NCI-H1105 (cell line): ENCODE data around the gene SBF1.
"Not testable (repeated sequence)": the region's sequence is repeated elsewhere in the genome, so short reads cannot be mapped to it uniquely, and the experiment has no call there.

Source experiments
- DNase-seq: peaks from one replicate; lab custom pipeline; 2025; lab: John Stamatoyannopoulos, UW

Gene SBF1

GRCh38 chr22:50443801-50444625 is 30.8 kb downstream of the SBF1 start:
- no peak for DNase-seq

GRCh38 chr22:50443197-50443596 is 31.6 kb downstream of the SBF1 start:
- no peak for DNase-seq

GRCh38 chr22:50441428-50441993 is 33.3 kb downstream of the SBF1 start:
- no peak for DNase-seq

GRCh38 chr22:50440544-50441249 is 34.1 kb downstream of the SBF1 start:
- DNase-seq, result no peak

- DNase-seq, result no peak
These were observed 34.9 kb downstream of the SBF1 start for GRCh38 chr22:50439871-50440331.

- no peak for DNase-seq
These were observed 35.4 kb downstream of the SBF1 start for GRCh38 chr22:50439314-50439870.

GRCh38 chr22:50438305-50439275 is 36.2 kb downstream of the SBF1 start:
- no peak for DNase-seq

- DNase-seq, result no peak
These were observed 37.1 kb downstream of the SBF1 start for GRCh38 chr22:50437511-50438304.

- no peak for DNase-seq
These were observed 37.9 kb downstream of the SBF1 start for GRCh38 chr22:50436841-50437341.

GRCh38 chr22:50436015-50436830 is 38.6 kb downstream of the SBF1 start:
- DNase-seq, result no peak

GRCh38 chr22:50435291-50436014 is 39.4 kb downstream of the SBF1 start:
- no peak for DNase-seq

GRCh38 chr22:50434849-50435248 is 40.0 kb downstream of the SBF1 start:
- no peak for DNase-seq

- not testable (repeated sequence) for DNase-seq
These were observed 41.8 kb downstream of the SBF1 start for GRCh38 chr22:50432877-50433510.

GRCh38 chr22:50432131-50432876 is 42.5 kb downstream of the SBF1 start:
- no peak for DNase-seq

- no peak for DNase-seq
These were observed 49.5 kb downstream of the SBF1 start for GRCh38 chr22:50425179-50425916.

- no peak for DNase-seq
These were observed 50.9 kb downstream of the SBF1 start for GRCh38 chr22:50423956-50424355.
